ENCODE results near the gene ULK1.

Gene ULK1

GRCh38 chr12:131894313-131894860 lies at the start of gene ULK1:
ULK1 (plus strand) TSS chr12:131894622; CDS start chr12:131895002, 380 bp downstream.
- DNase-seq = peak; percentile 92 to 93

GRCh38 chr12:131844656-131845055 lies 49.8 kb upstream of the ULK1 start:
- no peak for DNase-seq

- DNase-seq = no peak
These were observed 49.3 kb upstream of the ULK1 start for GRCh38 chr12:131845121-131845520.

GRCh38 chr12:131847456-131847855 lies 47.0 kb upstream of the ULK1 start:
- DNase-seq = no peak

GRCh38 chr12:131848753-131849152 lies 45.7 kb upstream of the ULK1 start:
- no peak for DNase-seq

GRCh38 chr12:131849700-131850553 lies 44.5 kb upstream of the ULK1 start:
- no peak for DNase-seq

GRCh38 chr12:131850856-131851559 lies 43.4 kb upstream of the ULK1 start:
- peak in 1 of 2 experiments; percentile 32 for DNase-seq

GRCh38 chr12:131851741-131852550 lies 42.5 kb upstream of the ULK1 start:
- no peak for DNase-seq

GRCh38 chr12:131852551-131853299 lies 41.7 kb upstream of the ULK1 start:
- DNase-seq = no peak

GRCh38 chr12:131853832-131854797 lies 40.3 kb upstream of the ULK1 start:
- DNase-seq = no peak

- DNase-seq = no peak
These were observed 39.5 kb upstream of the ULK1 start for GRCh38 chr12:131854861-131855476.

- DNase-seq = no peak
These were observed 38.8 kb upstream of the ULK1 start for GRCh38 chr12:131855521-131856142.

- no peak for DNase-seq
These were observed 37.9 kb upstream of the ULK1 start for GRCh38 chr12:131856366-131857097.

GRCh38 chr12:131857908-131858850 lies 36.2 kb upstream of the ULK1 start:
- DNase-seq = no peak

- DNase-seq = peak in 1 of 2 experiments; percentile 7
These were observed 33.8 kb upstream of the ULK1 start for GRCh38 chr12:131860472-131861260.

GRCh38 chr12:131861261-131862083 lies 33.0 kb upstream of the ULK1 start:
- DNase-seq = no peak
